ENCODE measurements around the gene POLA2.

- TF ChIP-seq CTCF (conservative IDR thresholded peaks at IDR 0.05 in 1 of 2, IDR thresholded peaks at IDR 0.05 in 1 of 2; ENCODE audit: low read depth in 1 of 2, low read length in 2 of 2) = no peak
- TF ChIP-seq EZH2 (IDR thresholded peaks at IDR 0.05; ENCODE audit: low read length, missing control alignments) = no peak
These were observed 78.5 kb downstream of the POLA2 start for GRCh38 chr11:65340226-65340625.
